A673 (cell line): ENCODE results near the gene SREBF1. TPM values are rescaled to one million over a fixed set of nuclear protein-coding genes. Genes with fewer than 3 reads are reported as not detected.

ENCODE experiments used
- BruUV-seq: library from RNA; stranded (reverse); fragments of 400-500 nt; replicated peaks from 2 replicates; lab custom pipeline; 2021; lab: Mats Ljungman, UMichigan
- CTCF ChIA-PET: fragments of 300-600 bp; sonication (Branson Sonifier 250); formaldehyde crosslinking; loops from one replicate; lab custom pipeline; 2022; ENCODE audit warnings: antibody characterized with exemption; lab: Charles Lee
- POLR2A ChIA-PET: fragments of 300-600 bp; sonication (Branson Sonifier 250); formaldehyde crosslinking; loops from one replicate; lab custom pipeline; 2022; ENCODE audit warnings: antibody characterized with exemption; ENCODE audit not compliant: low non-redundant PET; lab: Charles Lee
- DNase-seq: peaks from one replicate; pipeline ENCODE4 v3.0.0-alpha.2; 2015; ENCODE audit warnings: low spot score
- H3K27ac ChIP-seq: fragments of 200-600 bp; sonication (generic); 2 replicates; pipeline ENCODE4 v1.5.1; 2016; ENCODE audit warnings: mixed run types, low read depth, mild to moderate bottlenecking, mixed read lengths, antibody characterized with exemption, low read length; ENCODE audit not compliant: poor library complexity, severe bottlenecking
- H3K27me3 ChIP-seq: fragments of 200-600 bp; sonication (generic); replicated peaks from 2 replicates; pipeline ENCODE4 v1.6.1; 2017; ENCODE audit warnings: mixed run types, low read depth, mild to moderate bottlenecking, mixed read lengths, antibody characterized with exemption, low read length; ENCODE audit not compliant: insufficient read depth, poor library complexity
- H3K36me3 ChIP-seq: fragments of 200-600 bp; sonication (generic); 2 replicates; pipeline ENCODE4 v1.6.1; 2016; ENCODE audit warnings: mixed run types, mild to moderate bottlenecking, mixed read lengths, antibody characterized with exemption, low read length; ENCODE audit not compliant: insufficient read depth, poor library complexity, severe bottlenecking
- H3K4me1 ChIP-seq: fragments of 200-600 bp; sonication (generic); 2 replicates; pipeline ENCODE4 v1.6.1; 2017; ENCODE audit warnings: mixed run types, mild to moderate bottlenecking, mixed read lengths, antibody characterized with exemption, low read length; ENCODE audit not compliant: insufficient read depth, poor library complexity, severe bottlenecking
- H3K4me3 ChIP-seq: fragments of 200-600 bp; sonication (generic); 2 replicates; pipeline ENCODE4 v1.5.1; 2016; ENCODE audit warnings: low read depth, mixed run types, mild to moderate bottlenecking, mixed read lengths, low read length; ENCODE audit not compliant: poor library complexity, severe bottlenecking
- H3K9me3 ChIP-seq: fragments of 200-600 bp; sonication (generic); 2 replicates; pipeline ENCODE4 v1.6.1; 2016; ENCODE audit warnings: mixed run types, low read depth, mild to moderate bottlenecking, mixed read lengths, antibody characterized with exemption, low read length; ENCODE audit not compliant: poor library complexity, severe bottlenecking
- EZH2 ChIP-seq: fragments of 200-600 bp; sonication (generic); IDR thresholded peaks from 2 replicates; pipeline ENCODE4 v1.6.1; 2017; ENCODE audit warnings: borderline replicate concordance, low read depth, mild to moderate bottlenecking, mixed read lengths, antibody characterized with exemption, low read length; ENCODE audit not compliant: poor library complexity, severe bottlenecking
- intact Hi-C: fragments of 100-400 bp; cut with micrococcal nuclease; formaldehyde crosslinking; loops from one replicate; pipeline ENCODE4 v1.10.0; 2022; ENCODE audit not compliant: unreplicated experiment
- total RNA-seq: library from RNA; stranded (reverse); gene quantifications from 2 replicates; pipeline ENCODE4 v1.2.3, GENCODE V29; 2021
- TF ChIP-seq, protein P1 (sequence below): fragments of 300-800, 200-600 bp; sonication (generic); conservative IDR thresholded peaks from 2 replicates; pipeline ENCODE4 v1.5.1; 2017; ENCODE audit warnings: low read depth, mild to moderate bottlenecking, antibody characterized with exemption, low read length, moderate library complexity, mixed read lengths

SREBF1 gene
- total RNA-seq, 1 experiment from 2014 or later = 240 TPM

DNA sequence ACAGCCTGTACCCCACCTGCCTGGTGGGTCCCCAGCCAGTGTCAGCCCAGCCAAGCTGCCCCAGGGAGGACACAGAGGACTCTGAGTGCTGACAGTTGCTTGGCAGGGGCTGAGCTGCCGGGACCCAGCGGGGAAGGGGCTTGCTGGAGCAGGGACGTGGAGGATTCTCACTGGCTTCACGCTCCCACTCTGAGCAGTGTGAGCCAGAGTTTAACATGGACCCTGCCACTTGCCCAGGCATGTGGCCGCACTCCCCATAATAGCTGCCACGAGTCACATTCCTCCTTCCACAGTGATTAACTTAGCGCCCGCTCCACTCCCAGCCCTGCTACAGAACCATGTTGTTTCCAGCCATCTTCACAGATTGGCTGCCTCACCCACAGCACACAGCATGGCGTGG is 31.2 kb downstream of the SREBF1 start:
- POLR2A ChIA-PET = no interaction called here
- Histone ChIP-seq H3K27me3 (no peaks in the 10 kb centered on the region), H3K36me3 (peaks cover 28% of the 10 kb centered on the region), H3K4me3 (no peak overlapping the region), H3K9me3 (no peaks in the 10 kb centered on the region), H3K4me1 (peaks cover 7% of the 10 kb centered on the region), H3K27ac (no peak overlapping the region)
- no TSS peak for BruUV-seq
- no peak for DNase-seq
- no peak for TF ChIP-seq EZH2
- TF ChIP-seq, protein P1, sequence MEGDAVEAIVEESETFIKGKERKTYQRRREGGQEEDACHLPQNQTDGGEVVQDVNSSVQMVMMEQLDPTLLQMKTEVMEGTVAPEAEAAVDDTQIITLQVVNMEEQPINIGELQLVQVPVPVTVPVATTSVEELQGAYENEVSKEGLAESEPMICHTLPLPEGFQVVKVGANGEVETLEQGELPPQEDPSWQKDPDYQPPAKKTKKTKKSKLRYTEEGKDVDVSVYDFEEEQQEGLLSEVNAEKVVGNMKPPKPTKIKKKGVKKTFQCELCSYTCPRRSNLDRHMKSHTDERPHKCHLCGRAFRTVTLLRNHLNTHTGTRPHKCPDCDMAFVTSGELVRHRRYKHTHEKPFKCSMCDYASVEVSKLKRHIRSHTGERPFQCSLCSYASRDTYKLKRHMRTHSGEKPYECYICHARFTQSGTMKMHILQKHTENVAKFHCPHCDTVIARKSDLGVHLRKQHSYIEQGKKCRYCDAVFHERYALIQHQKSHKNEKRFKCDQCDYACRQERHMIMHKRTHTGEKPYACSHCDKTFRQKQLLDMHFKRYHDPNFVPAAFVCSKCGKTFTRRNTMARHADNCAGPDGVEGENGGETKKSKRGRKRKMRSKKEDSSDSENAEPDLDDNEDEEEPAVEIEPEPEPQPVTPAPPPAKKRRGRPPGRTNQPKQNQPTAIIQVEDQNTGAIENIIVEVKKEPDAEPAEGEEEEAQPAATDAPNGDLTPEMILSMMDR = no peak
- CTCF ChIA-PET = no interaction called here
- intact Hi-C loops = no loop called here

DNA sequence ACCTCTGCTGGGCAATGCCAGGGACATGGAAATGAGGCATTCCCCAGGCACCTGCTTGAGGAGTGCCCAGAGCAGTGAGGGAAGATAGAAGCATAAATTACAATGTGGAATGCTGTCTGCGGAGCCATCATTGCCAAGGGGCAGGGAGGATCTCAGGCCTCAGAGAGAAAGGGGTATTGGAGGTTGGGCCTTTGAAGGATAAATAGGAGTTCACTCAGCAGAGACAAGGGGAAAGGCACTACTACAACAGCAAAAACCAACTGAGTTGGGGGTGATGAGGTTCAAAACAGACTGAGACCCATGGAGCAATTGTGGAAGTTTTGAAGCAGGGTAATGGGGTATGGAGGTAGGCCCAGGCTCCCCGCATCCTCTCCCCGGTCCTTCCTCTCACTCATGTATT is 32.8 kb downstream of the SREBF1 start:
- intact Hi-C loops = no loop called here
- no peak for DNase-seq
- no TSS peak for BruUV-seq
- TF ChIP-seq, protein P1 = no peak
- no peak for TF ChIP-seq EZH2
- peaks cover 25% of the 10 kb centered on the region for H3K36me3 ChIP-seq
- POLR2A ChIA-PET = no interaction called here
- no peaks in the 10 kb centered on the region for H3K9me3 ChIP-seq
- H3K27ac ChIP-seq = no peak overlapping the region
- CTCF ChIA-PET = no interaction called here
- no peak overlapping the region for H3K4me3 ChIP-seq
- no peaks in the 10 kb centered on the region for H3K4me1 ChIP-seq
- no peaks in the 10 kb centered on the region for H3K27me3 ChIP-seq

DNA sequence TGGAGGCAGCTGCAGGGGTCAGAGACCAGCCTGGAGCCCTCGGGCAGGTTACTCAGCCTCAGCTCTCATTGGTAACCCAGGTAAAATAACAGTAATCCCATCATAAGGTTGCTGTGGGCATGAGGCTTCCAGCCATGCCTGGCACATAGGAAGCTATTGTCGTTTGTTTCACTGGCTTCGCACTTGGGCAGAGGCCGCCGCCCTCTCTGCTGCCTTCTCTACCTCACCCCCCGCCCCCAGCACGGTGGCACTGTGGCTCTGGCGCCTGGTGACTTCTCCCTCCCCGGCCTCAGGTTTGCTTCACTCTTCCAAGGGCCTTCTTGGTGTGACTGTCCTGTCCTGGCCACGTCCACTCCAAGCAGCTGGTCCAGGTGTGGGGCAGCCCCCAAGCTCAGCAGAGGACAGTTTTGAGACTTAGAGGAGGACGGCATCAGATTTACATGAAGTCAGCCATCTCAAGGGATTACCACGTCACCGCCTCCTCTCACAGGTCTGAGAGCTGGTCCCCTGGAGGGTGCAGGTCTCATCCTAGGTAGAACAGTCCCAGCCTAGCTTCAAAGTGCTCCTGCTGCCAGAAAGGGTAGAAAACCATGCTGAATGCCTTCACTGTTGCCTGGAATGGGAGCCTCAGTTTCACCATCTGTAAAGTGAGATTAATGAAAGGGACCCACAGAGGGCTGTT is 34.8 kb downstream of the SREBF1 start:
- H3K27me3 ChIP-seq = no peaks in the 10 kb centered on the region
- intact Hi-C loops = no loop called here
- no peak for DNase-seq
- no peaks in the 10 kb centered on the region for H3K9me3 ChIP-seq
- H3K4me3 ChIP-seq = no peak overlapping the region
- POLR2A ChIA-PET = no interaction called here
- CTCF ChIA-PET = interaction anchor here (0.6 to 1.2 kb wide), 2 partner anchors 8 to 11 kb away, joined by 3 to 5 read pairs; no protein-coding TSS in a partner anchor
- no peaks in the 10 kb centered on the region for H3K4me1 ChIP-seq
- TF ChIP-seq, protein P1 = no peak
- TF ChIP-seq EZH2 = no peak
- peaks cover 34% of the 10 kb centered on the region for H3K36me3 ChIP-seq
- no peak overlapping the region for H3K27ac ChIP-seq
- no TSS peak for BruUV-seq
